ENCODE data around the gene SLFN14.

DNA sequence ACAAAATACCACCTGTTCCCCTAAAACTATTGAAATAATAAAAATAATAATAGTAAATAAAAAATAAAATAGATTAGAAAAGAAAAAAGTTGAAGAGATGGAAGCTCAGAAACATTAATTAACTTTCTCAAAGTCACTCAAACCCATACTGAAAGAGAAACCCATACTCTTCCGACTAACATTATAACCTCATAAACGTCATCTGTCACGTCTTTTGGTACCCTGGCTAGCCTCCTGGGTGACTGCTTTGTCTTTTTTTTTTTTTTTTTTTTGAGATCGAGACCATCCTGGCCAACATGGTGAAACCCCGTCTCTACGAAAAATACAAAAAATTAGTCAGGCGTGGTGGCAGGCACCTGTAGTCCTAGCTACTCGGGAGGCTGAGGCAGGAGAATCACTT lies 30.8 kb downstream of the SLFN14 start:
- TF ChIP-seq, protein P1, sequence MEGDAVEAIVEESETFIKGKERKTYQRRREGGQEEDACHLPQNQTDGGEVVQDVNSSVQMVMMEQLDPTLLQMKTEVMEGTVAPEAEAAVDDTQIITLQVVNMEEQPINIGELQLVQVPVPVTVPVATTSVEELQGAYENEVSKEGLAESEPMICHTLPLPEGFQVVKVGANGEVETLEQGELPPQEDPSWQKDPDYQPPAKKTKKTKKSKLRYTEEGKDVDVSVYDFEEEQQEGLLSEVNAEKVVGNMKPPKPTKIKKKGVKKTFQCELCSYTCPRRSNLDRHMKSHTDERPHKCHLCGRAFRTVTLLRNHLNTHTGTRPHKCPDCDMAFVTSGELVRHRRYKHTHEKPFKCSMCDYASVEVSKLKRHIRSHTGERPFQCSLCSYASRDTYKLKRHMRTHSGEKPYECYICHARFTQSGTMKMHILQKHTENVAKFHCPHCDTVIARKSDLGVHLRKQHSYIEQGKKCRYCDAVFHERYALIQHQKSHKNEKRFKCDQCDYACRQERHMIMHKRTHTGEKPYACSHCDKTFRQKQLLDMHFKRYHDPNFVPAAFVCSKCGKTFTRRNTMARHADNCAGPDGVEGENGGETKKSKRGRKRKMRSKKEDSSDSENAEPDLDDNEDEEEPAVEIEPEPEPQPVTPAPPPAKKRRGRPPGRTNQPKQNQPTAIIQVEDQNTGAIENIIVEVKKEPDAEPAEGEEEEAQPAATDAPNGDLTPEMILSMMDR (IDR thresholded peaks at IDR 0.05): no peak
- TF ChIP-seq POLR2A (IDR thresholded peaks at IDR 0.05): no peak
